Measurements from ENCODE around the gene PKMYT1. TPM values are rescaled to one million over a fixed set of nuclear protein-coding genes. Genes with fewer than 3 reads are reported as not detected.

The PKMYT1 gene
- polyA plus RNA-seq, 1 of the 3 experiments (the other 2 are of a cell fraction): 8.5 TPM

GRCh38 chr16:2980227-2981176 is at the start of gene PKMYT1 (continued):
- TF ChIP-seq USF1 (IDR thresholded peaks at IDR 0.05; ENCODE audit: borderline replicate concordance, low read depth) (no peak), NFIC (IDR thresholded peaks at IDR 0.05; ENCODE audit: borderline replicate concordance) (no peak), GABPA (IDR thresholded peaks at IDR 0.05; ENCODE audit: low read depth) (no peak), RFX5 (IDR thresholded peaks at IDR 0.05; ENCODE audit: low read length) (no peak), RCOR1 (IDR thresholded peaks at IDR 0.05; ENCODE audit: low read length) (no peak)

DNA sequence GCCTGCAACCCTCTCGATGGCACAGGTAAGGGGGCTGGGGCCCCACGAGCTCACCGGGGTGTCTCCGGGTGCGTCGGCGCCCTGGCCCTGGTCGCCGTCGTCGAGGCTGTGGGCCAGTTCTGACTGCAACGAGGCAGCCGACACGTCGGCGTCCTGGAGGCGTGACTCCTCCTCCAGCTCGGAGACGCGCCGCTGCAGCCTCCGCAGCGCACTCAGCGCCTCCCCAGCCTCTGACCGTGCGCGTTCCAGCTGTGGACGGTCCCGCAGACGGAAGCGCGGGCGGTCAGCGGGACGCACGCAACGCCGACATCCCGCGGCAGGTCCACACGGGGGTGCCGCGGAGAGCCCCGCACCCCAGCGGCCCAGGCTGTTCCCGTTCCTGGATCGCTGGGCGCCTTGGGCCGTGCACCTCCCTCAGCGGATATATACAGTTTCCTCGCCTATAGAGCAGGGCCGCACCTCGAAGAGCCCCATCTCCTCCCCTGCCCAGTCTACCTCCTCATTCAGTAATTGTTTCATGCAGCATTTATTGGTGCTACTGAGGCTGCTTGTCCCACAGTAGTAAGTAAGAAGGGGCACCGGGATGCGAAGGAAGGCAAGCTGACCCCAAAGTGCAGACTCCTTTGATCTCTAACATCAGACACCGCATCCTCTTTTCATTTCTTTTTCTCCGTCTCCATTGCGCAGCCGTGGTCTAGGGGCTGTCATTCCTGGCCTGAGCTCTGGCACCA is 49.4 kb upstream of the PKMYT1 start:
- ChIA-PET CTCF (interaction anchor here (0.5 to 9.8 kb wide), 15 partner anchors 10 to 1269 kb away, joined by 3 to 141 read pairs (median 18); partner anchors contain the start of genes CLDN6, HCFC1R1, IL32 and MMP25), POLR2A (interaction anchor here (1.0 kb wide), 1 partner anchor 12 kb away, joined by 5 read pairs; no protein-coding TSS in a partner anchor)
- Histone ChIP-seq H3K9me2 (no peaks in the 10 kb centered on the region), H3K79me2 (ENCODE audit: insufficient read depth) (no peaks in the 10 kb centered on the region), H3K27me3 (ENCODE audit: insufficient read depth) (peaks cover 31% of the 10 kb centered on the region), H3F3A (replicated peaks; ENCODE audit: insufficient read depth) (peaks cover 32% of the 10 kb centered on the region), H4K20me1 (ENCODE audit: insufficient read depth) (peaks cover 12% of the 10 kb centered on the region), H3K36me3 (replicated peaks in 1 of 2; ENCODE audit: control insufficient read depth in 1 of 2, insufficient read depth in 2 of 2, low read length in 1 of 2) (peaks cover 5 to 22% of the 10 kb centered on the region in 2 experiments), H3K4me2 (no peak overlapping the region), H3K9ac (no peak overlapping the region), H3K9me3 (no peaks in the 10 kb centered on the region), H3K4me3 (ENCODE audit: low read depth in 2 of 2, low read length in 1 of 2) (peak overlapping the region in 1 of 2 experiments; percentile 12; a peak in 1 of 4 replicates), H2AFZ (ENCODE audit: low read depth) (no peak overlapping the region), H3K27ac (ENCODE audit: low read depth in 2 of 2, low read length in 1 of 2) (no peak overlapping the region), H3K4me1 (ENCODE audit: control insufficient read depth in 1 of 2, insufficient read depth in 2 of 2, low read depth in 1 of 2, low read length in 1 of 2) (peaks cover 0 to 2% of the 10 kb centered on the region in 2 experiments; a peak in 1 of 4 replicates)
- no peak for TF ChIP-seq GABPA (IDR thresholded peaks at IDR 0.05; ENCODE audit: low read depth)
- no peak for TF ChIP-seq TEAD4 (IDR thresholded peaks at IDR 0.05; ENCODE audit: borderline replicate concordance, insufficient read depth)
- TF ChIP-seq FOXM1 (IDR thresholded peaks at IDR 0.05; ENCODE audit: low read depth): no peak
- no peak for TF ChIP-seq EZH2phosphoT487 (IDR thresholded peaks at IDR 0.05; ENCODE audit: borderline replicate concordance, low read depth)
- TF ChIP-seq YY1 (IDR thresholded peaks at IDR 0.05; ENCODE audit: low read depth): no peak
- no peak for TF ChIP-seq CTCF (IDR thresholded peaks at IDR 0.05)
- TF ChIP-seq SMC3 (IDR thresholded peaks at IDR 0.05; ENCODE audit: low read depth, low read length): no peak
- TF ChIP-seq NFIC (IDR thresholded peaks at IDR 0.05; ENCODE audit: borderline replicate concordance): no peak
- DNase-seq: peak; percentile 67
- WGBS (ENCODE audit: low lambda C conversion rate): 29% methylated on average over 46 of the region's 59 CpGs

All from SK-N-SH (cell line).